Measurements from ENCODE around the gene GGTA1.

The GGTA1 gene

DNA sequence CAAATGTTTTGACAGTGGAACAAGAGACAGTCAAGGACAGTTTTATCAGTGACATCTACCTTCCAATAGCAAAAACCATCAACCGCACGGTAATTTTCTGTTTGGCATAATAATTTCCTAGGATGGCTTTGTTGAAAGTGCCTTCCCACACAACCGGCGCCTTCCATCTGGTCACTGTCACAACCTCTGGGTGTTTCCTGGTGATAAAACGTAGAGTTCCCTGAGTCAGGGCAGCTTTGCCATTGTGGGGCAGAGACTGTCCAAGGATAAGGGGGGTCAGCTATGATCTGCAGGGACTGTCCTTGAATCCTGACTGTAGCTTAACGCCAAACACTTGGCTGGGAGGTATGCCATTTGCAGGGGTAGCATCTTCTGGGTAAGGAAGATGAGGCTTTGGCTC lies 47.6 kb downstream of the GGTA1 start:
- CTCF ChIA-PET: interaction anchor here (0.6 kb wide), 1 partner anchor 77 kb away, joined by 3 read pairs; no protein-coding TSS in a partner anchor
- TF ChIP-seq FOXM1 (IDR thresholded peaks at IDR 0.05; ENCODE audit: borderline replicate concordance): no peak
- DNase-seq (ENCODE audit: extremely low spot score): no peak
- POLR2A ChIA-PET: no interaction called here

DNA sequence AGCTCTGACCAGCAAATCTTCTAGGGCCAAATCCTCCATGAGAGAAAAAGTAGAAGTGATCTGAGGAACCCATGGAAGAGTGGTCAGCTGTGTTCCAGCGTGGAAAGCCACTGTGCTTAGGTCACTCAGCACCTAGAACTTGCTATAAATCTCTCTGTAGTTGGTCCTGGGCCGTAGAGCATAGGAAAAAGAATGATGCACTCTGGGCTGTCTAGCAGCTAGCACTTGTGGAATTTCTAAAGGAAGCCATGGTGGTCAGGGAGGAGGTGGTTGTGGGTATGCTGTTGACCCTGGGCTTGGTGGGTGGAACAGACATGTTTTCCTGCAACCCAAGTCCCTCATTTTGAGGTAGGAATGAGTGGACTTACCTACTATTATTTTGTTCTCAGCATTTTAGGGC lies 48.1 kb downstream of the GGTA1 start:
- DNase-seq (ENCODE audit: extremely low spot score): no peak
- ChIA-PET CTCF (interaction anchor here (0.6 to 1.2 kb wide), 4 partner anchors 8 to 153 kb away, joined by 3 to 5 read pairs (median 3); no protein-coding TSS in a partner anchor), POLR2A (no interaction called here)
- TF ChIP-seq NFRKB (IDR thresholded peaks at IDR 0.05) (no peak), SUZ12 (IDR thresholded peaks at IDR 0.05) (no peak), ZNF384 (IDR thresholded peaks at IDR 0.05) (no peak), FOXM1 (IDR thresholded peaks at IDR 0.05; ENCODE audit: borderline replicate concordance) (no peak), L3MBTL2 (conservative IDR thresholded peaks at IDR 0.05) (no peak), HDGF (IDR thresholded peaks at IDR 0.05; ENCODE audit: borderline replicate concordance) (no peak), FOXK2 (IDR thresholded peaks at IDR 0.05) (no peak), SP1 (IDR thresholded peaks at IDR 0.05) (no peak), ARNT (IDR thresholded peaks at IDR 0.05) (no peak), BHLHE40 (IDR thresholded peaks at IDR 0.05; ENCODE audit: borderline replicate concordance) (no peak), TARDBP (IDR thresholded peaks at IDR 0.05) (no peak), ELF4 (IDR thresholded peaks at IDR 0.05) (no peak), CTBP1 (IDR thresholded peaks at IDR 0.05; ENCODE audit: borderline replicate concordance) (no peak), LEF1 (IDR thresholded peaks at IDR 0.05; ENCODE audit: borderline replicate concordance) (no peak), FOXA1 (IDR thresholded peaks at IDR 0.05) (no peak)
- TF ChIP-seq, protein P1, sequence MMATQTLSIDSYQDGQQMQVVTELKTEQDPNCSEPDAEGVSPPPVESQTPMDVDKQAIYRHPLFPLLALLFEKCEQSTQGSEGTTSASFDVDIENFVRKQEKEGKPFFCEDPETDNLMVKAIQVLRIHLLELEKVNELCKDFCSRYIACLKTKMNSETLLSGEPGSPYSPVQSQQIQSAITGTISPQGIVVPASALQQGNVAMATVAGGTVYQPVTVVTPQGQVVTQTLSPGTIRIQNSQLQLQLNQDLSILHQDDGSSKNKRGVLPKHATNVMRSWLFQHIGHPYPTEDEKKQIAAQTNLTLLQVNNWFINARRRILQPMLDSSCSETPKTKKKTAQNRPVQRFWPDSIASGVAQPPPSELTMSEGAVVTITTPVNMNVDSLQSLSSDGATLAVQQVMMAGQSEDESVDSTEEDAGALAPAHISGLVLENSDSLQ (IDR thresholded peaks at IDR 0.05): no peak

- TF ChIP-seq, protein P1 (IDR thresholded peaks at IDR 0.05): peak; percentile 56; the same call in 1 of the 2 replicates
- TF ChIP-seq NFRKB (IDR thresholded peaks at IDR 0.05): no peak
- ChIA-PET POLR2A (no interaction called here), CTCF (interaction anchor here (1.2 kb wide), 1 partner anchor 11 kb away, joined by 3 read pairs; no protein-coding TSS in a partner anchor)
- peak; percentile 16 for DNase-seq (ENCODE audit: extremely low spot score)
These were observed 49.4 kb downstream of the GGTA1 start for GRCh38 chr9:121450241-121450640.

DNA sequence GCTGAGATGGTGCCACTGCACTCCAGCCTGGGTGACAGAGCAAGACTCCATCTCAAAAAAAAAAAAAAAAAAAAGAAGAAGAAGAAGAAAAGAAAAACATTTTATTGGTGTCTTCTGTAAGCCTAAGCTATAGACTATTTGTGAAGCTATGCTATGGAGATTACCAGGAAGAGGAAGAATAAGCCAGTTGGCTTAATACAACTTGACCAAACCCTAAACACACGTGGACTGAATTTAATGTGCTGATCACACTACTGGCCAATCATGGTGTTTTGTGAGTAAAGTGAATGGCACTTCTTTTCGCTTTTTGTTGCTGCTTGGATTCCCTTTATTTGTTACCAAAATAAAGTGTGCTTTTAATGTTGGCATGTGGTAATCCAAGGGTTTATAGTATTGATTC lies 49.9 kb downstream of the GGTA1 start:
- DNase-seq (ENCODE audit: extremely low spot score): no peak
- CTCF ChIA-PET: no interaction called here
- POLR2A ChIA-PET: no interaction called here
- TF ChIP-seq FOXK2 (IDR thresholded peaks at IDR 0.05) (no peak), ZNF384 (IDR thresholded peaks at IDR 0.05) (no peak), FOXM1 (IDR thresholded peaks at IDR 0.05; ENCODE audit: borderline replicate concordance) (no peak), ARNT (IDR thresholded peaks at IDR 0.05) (no peak)

DNA sequence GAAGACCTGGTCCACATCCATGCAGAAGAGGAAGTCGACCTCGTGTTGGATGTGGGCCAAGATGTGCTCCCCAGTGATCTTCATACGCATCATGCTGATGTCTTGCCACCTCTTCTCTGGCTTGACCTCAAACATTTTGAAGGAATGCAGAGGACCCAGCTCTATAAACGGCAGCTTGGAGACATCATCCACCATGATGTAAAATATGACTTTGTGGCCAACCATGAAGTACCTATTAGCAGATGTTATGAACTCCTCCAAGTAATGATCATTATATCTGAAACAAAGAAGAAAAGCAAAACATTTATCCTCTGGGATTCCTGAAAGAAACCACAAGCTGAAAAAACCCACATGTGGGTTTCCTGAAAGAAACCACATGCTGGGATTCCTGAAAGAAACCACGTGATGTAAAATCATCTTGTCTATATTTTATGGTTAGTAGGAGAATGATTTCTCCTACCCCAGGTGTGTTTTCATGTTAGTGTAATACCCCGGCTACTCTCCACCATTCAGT lies 52.3 kb downstream of the GGTA1 start:
- DNase-seq (ENCODE audit: extremely low spot score): no peak
- ChIA-PET CTCF (no interaction called here), POLR2A (no interaction called here)
- TF ChIP-seq FOXK2 (IDR thresholded peaks at IDR 0.05): no peak
- no peak for TF ChIP-seq TARDBP (IDR thresholded peaks at IDR 0.05)
- no peak for TF ChIP-seq LEF1 (IDR thresholded peaks at IDR 0.05; ENCODE audit: borderline replicate concordance)
- no peak for TF ChIP-seq L3MBTL2 (conservative IDR thresholded peaks at IDR 0.05)
- no peak for TF ChIP-seq CTBP1 (IDR thresholded peaks at IDR 0.05; ENCODE audit: borderline replicate concordance)
- no peak for TF ChIP-seq HDGF (IDR thresholded peaks at IDR 0.05; ENCODE audit: borderline replicate concordance)
- no peak for TF ChIP-seq SUZ12 (IDR thresholded peaks at IDR 0.05)
- no peak for TF ChIP-seq FOXA1 (IDR thresholded peaks at IDR 0.05)
- no peak for TF ChIP-seq SP1 (IDR thresholded peaks at IDR 0.05)
- TF ChIP-seq ELF4 (IDR thresholded peaks at IDR 0.05): no peak

DNA sequence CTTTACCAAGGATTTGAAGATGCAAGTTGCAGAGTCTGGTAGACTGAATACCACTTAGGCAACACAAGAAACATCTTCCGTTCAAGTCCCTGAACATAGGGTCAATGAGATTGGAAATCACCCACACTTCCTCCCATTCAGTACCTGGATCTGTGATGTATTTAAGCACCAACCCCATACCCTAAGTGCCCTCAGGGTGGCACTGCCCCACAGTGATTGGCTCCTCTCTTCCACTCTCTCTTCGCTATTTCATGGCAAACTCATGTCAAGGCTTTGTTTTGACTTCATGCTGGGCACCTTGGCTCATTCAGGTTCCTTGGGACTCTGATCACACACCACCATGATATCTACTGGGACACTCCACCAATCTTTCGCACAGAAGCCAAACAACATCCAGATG lies 53.7 kb downstream of the GGTA1 start:
- TF ChIP-seq BHLHE40 (IDR thresholded peaks at IDR 0.05; ENCODE audit: borderline replicate concordance) (no peak), L3MBTL2 (conservative IDR thresholded peaks at IDR 0.05) (no peak), FOXK2 (IDR thresholded peaks at IDR 0.05) (no peak), CTBP1 (IDR thresholded peaks at IDR 0.05; ENCODE audit: borderline replicate concordance) (no peak), ELF4 (IDR thresholded peaks at IDR 0.05) (no peak), HDGF (IDR thresholded peaks at IDR 0.05; ENCODE audit: borderline replicate concordance) (no peak), ARNT (IDR thresholded peaks at IDR 0.05) (no peak), FOXA1 (IDR thresholded peaks at IDR 0.05) (no peak), SP1 (IDR thresholded peaks at IDR 0.05) (no peak)
- TF ChIP-seq, protein P1 (IDR thresholded peaks at IDR 0.05): no peak

GRCh38 chr9:121443981-121444380 lies 55.7 kb downstream of the GGTA1 start:
- DNase-seq (ENCODE audit: extremely low spot score): no peak
- POLR2A ChIA-PET: no interaction called here
- TF ChIP-seq SP1 (IDR thresholded peaks at IDR 0.05) (no peak), TARDBP (IDR thresholded peaks at IDR 0.05) (no peak), FOXM1 (IDR thresholded peaks at IDR 0.05; ENCODE audit: borderline replicate concordance) (no peak), HDGF (IDR thresholded peaks at IDR 0.05; ENCODE audit: borderline replicate concordance) (no peak), BHLHE40 (IDR thresholded peaks at IDR 0.05; ENCODE audit: borderline replicate concordance) (no peak), ELF4 (IDR thresholded peaks at IDR 0.05) (no peak), FOXA1 (IDR thresholded peaks at IDR 0.05) (no peak), ARNT (IDR thresholded peaks at IDR 0.05) (no peak)
- CTCF ChIA-PET: no interaction called here

More for the DNA sequence above, 53.7 kb downstream of the GGTA1 start:
- ChIA-PET POLR2A (no interaction called here), CTCF (interaction anchor here (0.9 kb wide), 1 partner anchor 94 kb away, joined by 3 read pairs; no protein-coding TSS in a partner anchor)
- DNase-seq (ENCODE audit: extremely low spot score): no peak

Measured in HEK293T (cell line).